ENCODE results near the gene TH.
"Not testable (repeated sequence)": the region's sequence is repeated elsewhere in the genome, so short reads cannot be mapped to it uniquely, and the experiment has no call there.

Gene TH

DNA sequence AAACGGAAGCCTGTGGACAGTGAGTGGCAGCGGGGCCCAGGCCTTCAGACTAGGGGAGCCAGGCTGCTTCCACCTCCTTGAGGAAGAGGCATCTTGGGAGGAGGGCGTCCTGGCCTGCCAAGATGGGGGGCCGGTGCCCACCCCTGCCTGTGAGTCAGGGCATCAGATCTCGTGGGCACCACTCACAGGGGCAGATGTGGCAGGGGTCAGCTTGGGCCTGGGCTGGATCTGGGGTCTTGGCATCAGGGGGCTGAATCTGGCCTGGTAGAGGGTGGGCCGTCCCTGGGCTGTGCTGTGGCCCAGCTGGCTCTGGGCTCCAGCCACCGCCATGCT is 24.1 kb upstream of the TH start:
- no peak for DNase-seq (ENCODE audit: low read depth in 2 of 2)

GRCh38 chr11:2194877-2195755 is 23.5 kb upstream of the TH start:
- DNase-seq (ENCODE audit: low read depth in 2 of 2), result no peak

DNA sequence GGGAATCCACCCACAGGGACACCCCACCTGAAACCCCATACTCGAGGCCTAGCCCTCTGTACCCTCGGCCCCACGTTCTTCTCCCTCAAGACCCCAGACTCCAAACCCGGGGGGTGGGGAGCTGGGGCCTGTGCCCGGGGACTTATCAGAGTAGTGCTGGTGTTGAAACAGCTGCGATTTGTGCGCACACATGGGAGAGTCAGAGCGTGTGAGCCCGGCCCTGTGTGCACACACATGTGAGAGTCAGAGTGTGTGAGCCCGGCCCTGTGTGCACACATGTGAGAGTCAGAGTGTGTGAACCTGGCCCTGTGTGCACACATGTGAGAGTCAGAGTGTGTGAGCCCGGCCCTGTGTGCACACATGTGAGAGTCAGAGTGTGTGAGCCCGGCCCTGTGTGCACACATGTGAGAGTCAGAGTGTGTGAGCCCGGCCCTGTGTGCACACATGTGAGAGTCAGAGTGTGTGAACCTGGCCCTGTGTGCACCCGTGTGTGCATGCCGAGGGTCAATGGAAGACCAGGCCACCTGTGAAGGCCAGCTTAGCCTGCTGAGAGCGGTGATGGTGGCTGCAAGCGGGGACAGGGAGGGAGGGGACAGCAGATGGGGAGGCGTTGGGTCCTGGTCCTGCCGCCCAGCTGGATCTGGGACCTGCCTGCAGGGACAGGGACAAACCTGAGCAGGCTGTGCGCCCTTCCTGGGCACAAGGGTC is 22.4 kb upstream of the TH start:
- DNase-seq (ENCODE audit: low read depth in 2 of 2), result not testable (repeated sequence)

DNA sequence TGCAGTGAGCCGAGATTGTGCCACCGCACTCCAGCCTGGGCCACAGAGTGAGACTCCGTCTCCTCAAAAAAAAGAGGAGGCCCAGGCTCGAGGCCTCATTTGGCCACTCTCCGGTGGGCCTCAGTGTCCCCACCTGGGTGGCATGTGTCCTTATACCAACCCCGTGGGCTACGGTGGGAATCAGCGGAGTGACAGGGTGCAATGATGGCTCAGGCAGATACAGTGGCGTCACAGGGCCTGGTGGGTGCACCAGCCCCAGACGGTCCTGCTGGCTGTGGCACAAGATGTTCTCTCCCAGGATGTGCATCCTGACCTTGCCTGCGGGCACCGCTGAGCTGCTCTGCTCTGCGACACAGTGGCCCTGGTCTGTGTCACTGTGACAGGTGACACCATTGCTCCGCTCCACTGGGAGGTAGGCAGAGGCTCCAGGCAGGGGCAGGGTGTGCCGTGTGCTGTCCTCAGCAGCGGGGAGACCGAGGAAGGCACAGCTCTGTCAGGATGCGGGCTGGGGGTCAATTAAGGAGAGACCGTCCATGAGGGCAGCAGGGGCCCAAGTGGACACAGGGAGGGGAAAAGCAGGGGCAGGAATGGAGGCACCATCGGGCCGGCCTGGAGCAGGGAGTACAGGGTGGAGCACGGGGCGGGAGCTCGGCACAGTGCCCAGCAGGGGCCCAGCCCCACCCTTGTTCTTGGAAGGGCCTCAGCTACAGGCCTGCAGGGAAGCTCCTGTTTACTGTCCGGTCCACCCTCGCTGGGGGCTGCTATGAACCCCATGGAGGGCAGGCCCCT is 21.7 kb upstream of the TH start:
- no peak for DNase-seq (ENCODE audit: low read depth in 2 of 2)

DNA sequence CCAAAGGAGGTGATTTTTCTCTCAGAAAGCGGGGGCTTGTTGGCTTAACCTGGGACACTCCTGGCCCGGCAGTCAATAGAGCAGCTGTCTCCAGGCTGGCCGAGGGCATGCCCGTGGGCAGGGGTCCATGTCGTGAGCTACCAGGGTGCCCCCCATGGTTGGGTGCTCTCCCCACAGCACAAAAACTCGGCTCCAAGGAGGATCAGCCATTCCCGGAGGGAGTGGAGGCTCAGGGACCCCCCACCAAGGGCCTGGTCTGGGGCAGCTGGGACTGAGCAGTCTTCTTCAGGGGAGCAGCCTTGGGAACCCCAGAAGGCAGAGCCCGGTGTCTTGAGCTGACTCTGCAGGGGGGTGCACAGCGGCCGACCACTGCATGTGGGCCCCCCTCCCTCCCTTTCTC is 20.8 kb upstream of the TH start:
- DNase-seq (ENCODE audit: low read depth in 2 of 2), result no peak

DNA sequence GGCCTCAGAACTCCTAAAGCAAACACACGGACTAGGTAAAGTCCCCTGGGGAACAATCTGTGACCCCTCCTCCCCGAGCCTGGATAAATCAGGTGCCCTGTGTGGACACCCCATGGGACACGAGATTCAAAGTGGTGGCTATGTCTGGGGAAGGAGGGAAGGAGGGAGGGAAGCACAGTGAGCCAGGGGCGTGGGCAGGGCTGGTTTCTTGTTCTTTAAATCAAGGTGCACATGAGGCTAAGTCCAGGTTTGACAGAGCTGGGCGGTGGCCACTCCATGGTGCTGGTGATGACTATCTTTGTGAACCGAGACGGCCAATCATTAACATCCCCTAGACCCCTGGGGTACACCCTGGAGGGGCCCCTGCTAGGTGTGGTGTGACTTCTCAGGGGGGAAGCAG is 20.3 kb upstream of the TH start:
- DNase-seq (ENCODE audit: low read depth in 2 of 2), result no peak

DNA sequence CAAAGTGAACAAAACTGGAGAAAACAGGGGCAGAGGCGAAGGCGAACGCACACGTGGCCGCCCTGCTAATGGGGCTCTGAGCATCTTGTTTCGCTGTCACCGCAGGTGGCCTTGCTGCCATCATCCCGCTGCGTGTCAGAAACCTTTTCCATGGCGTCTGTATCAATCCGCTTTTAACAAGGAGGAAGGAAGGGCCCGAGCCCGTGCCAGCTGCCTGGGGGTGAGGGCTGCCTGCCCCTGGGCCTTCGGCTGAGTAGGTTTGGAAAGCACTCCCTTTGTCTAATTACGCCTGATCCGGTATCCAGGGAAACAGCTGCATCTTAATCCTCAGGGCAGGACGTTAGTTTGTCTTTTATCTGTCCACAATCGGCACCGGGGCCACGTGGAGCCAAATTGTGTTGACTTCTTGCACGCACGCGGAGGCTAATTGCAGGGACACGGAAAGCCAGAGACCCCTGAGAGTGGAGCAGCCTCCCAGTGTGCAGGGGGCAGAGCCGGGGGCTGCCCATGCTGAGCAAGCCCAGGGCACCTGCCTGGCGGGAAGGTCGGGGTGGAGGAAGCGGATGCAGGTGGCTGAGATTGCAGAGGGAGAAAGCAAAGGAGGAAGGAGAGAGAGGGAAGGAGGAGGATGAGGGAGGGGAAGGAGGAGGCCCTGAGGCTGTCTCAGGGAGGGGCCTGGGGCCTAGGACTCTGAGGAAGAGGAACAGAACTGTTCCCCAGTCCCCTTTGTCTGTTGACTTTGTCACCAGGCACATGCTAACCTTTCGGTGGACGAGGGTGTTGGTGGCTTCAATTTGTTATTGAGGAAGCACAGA is 19.2 kb upstream of the TH start:
- DNase-seq (ENCODE audit: low read depth in 2 of 2), result no peak

DNA sequence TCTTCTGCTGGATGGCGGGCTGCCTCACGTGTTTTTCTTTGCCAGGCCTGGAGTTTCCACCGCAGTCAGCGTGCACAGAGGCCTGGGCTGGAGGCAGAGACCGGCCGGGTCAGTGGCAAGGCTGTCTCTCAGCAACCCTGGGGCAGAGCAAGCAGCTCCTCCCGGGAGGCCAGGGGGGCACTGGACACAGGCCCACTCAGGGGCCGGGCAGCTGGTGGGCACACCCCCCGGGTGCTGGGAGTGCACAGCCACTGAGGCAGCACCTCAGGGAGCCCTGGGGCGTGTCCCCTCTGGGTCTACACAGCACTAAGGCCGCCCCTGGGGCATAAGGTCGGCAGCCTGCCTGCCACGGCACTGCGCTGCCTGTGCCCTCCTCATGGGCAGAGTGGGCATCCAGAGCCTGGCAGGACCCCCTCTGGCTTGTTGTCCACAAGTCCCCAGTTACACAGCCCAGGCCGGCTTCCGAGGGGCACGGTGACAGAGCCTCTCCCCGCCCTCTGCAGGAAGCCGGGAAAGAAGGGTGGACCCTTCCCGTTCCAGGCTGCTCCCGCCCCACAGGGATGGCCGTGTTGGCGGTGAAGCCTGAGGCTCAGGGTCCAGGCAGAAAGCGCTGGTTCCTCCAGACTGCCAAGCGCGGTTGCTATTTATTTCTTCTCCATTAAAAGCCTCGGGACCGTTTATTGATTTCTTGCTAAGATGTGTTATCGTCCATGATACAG is 18.5 kb upstream of the TH start:
- DNase-seq (ENCODE audit: low read depth in 2 of 2), result no peak

- DNase-seq (ENCODE audit: low read depth in 2 of 2), result no peak
Measured at GRCh38 chr11:2188745-2189144, 17.1 kb upstream of the TH start.

DNA sequence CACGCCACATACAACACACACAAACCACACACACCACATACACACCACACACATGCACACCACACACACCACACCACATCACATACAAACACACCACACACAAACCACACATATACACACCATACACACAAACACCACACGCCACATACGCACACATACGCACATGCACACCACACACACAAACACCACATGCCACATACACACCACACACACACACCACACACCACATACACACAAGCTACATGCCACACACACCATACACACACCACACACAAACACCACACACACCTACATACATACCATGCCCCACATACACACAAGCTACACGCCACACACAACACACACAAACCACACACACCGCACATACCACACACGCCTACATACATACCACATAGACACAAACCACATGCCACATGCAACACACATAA is 15.7 kb upstream of the TH start:
- DNase-seq (ENCODE audit: low read depth in 2 of 2), result no peak

DNA sequence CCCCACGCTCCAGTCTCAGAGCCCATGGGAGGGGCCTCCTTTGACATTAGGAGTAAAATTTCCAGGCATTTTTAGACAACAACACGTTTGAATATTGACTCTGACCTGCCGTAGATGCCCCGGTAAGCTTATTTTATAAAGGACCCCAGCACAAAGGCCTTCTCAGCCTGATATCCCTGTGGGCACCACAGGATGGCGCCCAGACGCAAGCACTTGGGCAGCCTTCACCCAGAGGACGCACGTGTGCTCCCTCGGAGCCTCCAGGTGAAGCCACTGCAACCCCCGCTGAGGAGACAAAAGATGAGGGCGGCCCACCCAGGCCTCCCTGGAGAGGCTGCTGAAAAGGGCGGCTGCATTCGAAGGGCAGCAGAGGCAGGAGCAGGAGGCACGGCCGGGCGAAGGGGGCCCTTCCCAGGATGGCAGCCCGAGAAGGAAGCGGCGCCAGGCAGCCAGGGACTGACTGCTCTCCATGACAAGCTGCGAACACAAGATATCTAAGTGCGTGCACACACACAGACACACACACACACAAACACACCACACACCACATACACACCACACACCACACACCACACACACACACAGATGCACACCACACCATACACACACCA is 15.2 kb upstream of the TH start:
- DNase-seq (ENCODE audit: low read depth in 2 of 2), result no peak

GRCh38 chr11:2185324-2186085 is 13.9 kb upstream of the TH start:
- DNase-seq (ENCODE audit: low read depth in 2 of 2), result no peak

DNA sequence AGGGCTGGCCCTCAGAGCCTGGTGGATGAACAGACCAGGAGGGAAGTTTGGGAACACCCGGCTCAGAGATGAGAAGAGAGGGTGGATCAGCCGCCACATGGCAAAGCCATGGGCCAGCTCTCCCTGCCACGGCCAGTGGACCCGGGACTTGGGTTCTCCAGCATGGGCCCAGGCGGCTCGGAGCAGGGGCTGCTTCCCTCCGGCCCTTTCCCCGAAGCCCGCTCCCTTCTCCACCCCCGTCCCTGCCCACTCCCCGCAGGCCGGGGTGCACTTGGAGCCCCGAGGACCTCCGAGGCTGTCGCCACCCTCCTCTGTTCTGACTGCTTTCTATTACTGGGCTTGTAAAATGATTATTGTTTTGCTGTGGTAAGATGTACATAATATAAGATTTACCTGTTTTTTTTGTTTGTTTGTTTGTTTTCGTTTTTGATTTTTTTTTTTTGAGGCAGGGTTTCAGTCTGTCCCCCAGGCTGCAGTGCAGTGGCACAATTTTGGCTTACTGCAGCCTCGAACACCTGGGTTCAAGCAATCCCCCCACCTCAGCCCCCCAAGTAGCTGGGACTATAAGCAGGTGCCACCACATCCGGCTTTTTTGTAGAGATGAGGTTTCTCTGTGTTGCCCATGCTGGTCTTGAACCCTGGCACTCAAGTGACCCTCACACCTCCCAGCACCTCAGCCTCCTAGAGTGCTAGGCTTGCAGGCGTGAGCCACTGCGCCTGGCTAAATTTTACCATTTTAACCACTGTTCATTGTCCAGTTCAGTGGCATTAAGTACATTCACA is 11.3 kb upstream of the TH start:
- DNase-seq (ENCODE audit: low read depth in 2 of 2), result no peak

GRCh38 chr11:2182075-2182474 is 10.5 kb upstream of the TH start:
- DNase-seq (ENCODE audit: low read depth in 2 of 2), result no peak

DNA sequence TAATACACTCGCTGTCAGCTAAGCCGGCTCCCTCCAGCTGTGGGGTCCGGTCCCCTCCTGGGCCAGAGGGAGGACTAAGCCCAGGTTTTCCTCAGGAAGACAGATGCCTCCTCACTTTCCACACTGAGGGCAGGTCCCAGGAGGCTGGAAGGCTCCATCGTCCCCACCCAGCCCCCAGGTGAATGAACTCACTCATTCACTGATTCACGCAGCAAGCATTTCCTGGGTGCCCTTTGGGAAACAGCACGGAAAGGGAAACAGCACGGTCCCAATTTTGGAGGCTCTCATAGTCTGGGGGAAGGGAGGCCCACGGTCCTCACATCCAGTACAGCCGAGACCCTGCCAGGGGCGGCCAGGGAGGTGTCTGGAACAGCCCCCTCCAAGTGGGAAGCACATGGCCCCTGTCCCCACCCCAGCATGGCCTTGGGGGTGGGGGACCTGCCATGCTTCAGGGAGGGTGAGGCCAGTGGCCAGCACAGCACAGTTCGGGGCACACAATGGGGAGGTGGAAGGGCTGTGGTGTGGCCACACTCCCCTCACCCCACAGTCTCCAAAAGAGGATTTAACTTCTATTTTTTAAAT is 9.3 kb upstream of the TH start:
- no peak for DNase-seq (ENCODE audit: low read depth in 2 of 2)

- DNase-seq (ENCODE audit: low read depth in 2 of 2), result no peak
Measured at GRCh38 chr11:2180347-2180746, 8.7 kb upstream of the TH start.

- no peak for DNase-seq (ENCODE audit: low read depth in 2 of 2)
Measured at GRCh38 chr11:2179516-2179915, 7.9 kb upstream of the TH start.

DNA sequence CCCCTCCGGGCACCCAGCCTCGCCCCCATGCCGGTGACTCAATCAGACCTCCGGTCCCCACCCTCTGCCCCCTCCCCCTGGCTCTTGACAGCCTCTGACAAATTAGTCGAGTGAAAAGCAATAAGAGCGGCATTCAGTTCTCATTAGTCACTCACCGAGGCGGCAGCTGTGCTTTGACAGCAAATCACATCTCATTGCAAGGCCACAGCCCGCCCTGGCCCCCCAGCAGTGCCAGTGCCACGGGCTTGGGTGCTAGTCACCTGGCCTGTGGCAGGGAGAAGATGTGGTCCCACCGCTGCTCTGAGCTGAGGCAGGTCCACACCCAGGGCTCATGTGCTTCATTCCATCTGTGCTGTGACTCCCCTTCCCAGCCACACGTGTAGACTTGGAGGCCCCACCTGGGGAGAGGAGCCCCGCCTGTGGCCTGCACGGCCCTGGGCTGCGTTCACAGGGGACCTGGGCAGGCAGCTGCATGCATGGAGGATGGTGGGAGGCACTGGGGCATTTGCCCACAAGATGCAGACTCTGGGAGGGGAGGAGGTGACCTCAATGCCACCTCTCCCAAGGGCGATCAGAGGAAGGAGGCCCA is 7.4 kb upstream of the TH start:
- peak; percentile 10 to 12 for DNase-seq (ENCODE audit: low read depth in 2 of 2)
